ENCODE data around the gene FN3KRP. TPM values are rescaled to one million over a fixed set of nuclear protein-coding genes. Genes with fewer than 3 reads are reported as not detected.

The FN3KRP gene
- total RNA-seq, 1 donor from 2014 or later, result 20.4 TPM

GRCh38 chr17:82687375-82687861 is 29.1 kb upstream of the FN3KRP start:
- DNase-seq (ENCODE audit: low spot score), result no peak

- DNase-seq (ENCODE audit: low spot score), result no peak
Measured at GRCh38 chr17:82687871-82688270, 28.6 kb upstream of the FN3KRP start.

- no peak for DNase-seq (ENCODE audit: low spot score)
Measured at GRCh38 chr17:82689077-82689476, 27.4 kb upstream of the FN3KRP start.

GRCh38 chr17:82690786-82691489 is 25.6 kb upstream of the FN3KRP start:
- no peak for DNase-seq (ENCODE audit: low spot score)

GRCh38 chr17:82691714-82692113 is 24.8 kb upstream of the FN3KRP start:
- no peak for DNase-seq (ENCODE audit: low spot score)

GRCh38 chr17:82692268-82692667 is 24.2 kb upstream of the FN3KRP start:
- no peak for DNase-seq (ENCODE audit: low spot score)

GRCh38 chr17:82693168-82693867 is 23.2 kb upstream of the FN3KRP start:
- no peak for DNase-seq (ENCODE audit: low spot score)

GRCh38 chr17:82694647-82695046 is 21.9 kb upstream of the FN3KRP start:
- no peak for DNase-seq (ENCODE audit: low spot score)

- DNase-seq (ENCODE audit: low spot score), result no peak
Measured at GRCh38 chr17:82696259-82696658, 20.2 kb upstream of the FN3KRP start.

- no peak for DNase-seq (ENCODE audit: low spot score)
Measured at GRCh38 chr17:82696916-82697807, 19.3 kb upstream of the FN3KRP start.

GRCh38 chr17:82697808-82698064 is 18.8 kb upstream of the FN3KRP start:
- no peak for DNase-seq (ENCODE audit: low spot score)

- DNase-seq (ENCODE audit: low spot score), result peak; percentile 99
Measured at GRCh38 chr17:82698065-82698973, 18.2 kb upstream of the FN3KRP start, which contains the start of gene RAB40B. RAB40B (minus strand) TSS chr17:82698698; CDS start chr17:82698596, 102 bp downstream.

GRCh38 chr17:82698974-82699442 is 17.5 kb upstream of the FN3KRP start:
- no peak for DNase-seq (ENCODE audit: low spot score)

GRCh38 chr17:82699551-82699950 is 17.0 kb upstream of the FN3KRP start:
- no peak for DNase-seq (ENCODE audit: low spot score)

- no peak for DNase-seq (ENCODE audit: low spot score)
Measured at GRCh38 chr17:82702231-82702927, 14.1 kb upstream of the FN3KRP start.

- DNase-seq (ENCODE audit: low spot score), result no peak
Measured at GRCh38 chr17:82703036-82703745, 13.3 kb upstream of the FN3KRP start.

- DNase-seq (ENCODE audit: low spot score), result no peak
Measured at GRCh38 chr17:82703935-82704865, 12.3 kb upstream of the FN3KRP start.

- DNase-seq (ENCODE audit: low spot score), result no peak
Measured at GRCh38 chr17:82704886-82705285, 11.6 kb upstream of the FN3KRP start.

All from mesenteric fat pad (tissue), 1 donor.